ENCODE measurements around the gene GSTA5.
"Not testable (repeated sequence)": the region's sequence is repeated elsewhere in the genome, so short reads cannot be mapped to it uniquely, and the experiment has no call there.

GSTA5 gene

GRCh38 chr6:52830869-52831268, 9.7 kb downstream of the GSTA5 start:
- DNase-seq = not testable (repeated sequence)

- no peak for DNase-seq
Measured at GRCh38 chr6:52829046-52829817, 11.4 kb downstream of the GSTA5 start.

- DNase-seq = not testable (repeated sequence)
Measured at GRCh38 chr6:52828621-52829020, 12.0 kb downstream of the GSTA5 start.

GRCh38 chr6:52827073-52827783, 13.4 kb downstream of the GSTA5 start:
- DNase-seq = not testable (repeated sequence)

- no peak for DNase-seq
Measured at GRCh38 chr6:52826513-52826912, 14.1 kb downstream of the GSTA5 start.

GRCh38 chr6:52825900-52826459, 14.6 kb downstream of the GSTA5 start:
- not testable (repeated sequence) for DNase-seq

- DNase-seq = not testable (repeated sequence)
Measured at GRCh38 chr6:52825270-52825793, 15.3 kb downstream of the GSTA5 start.

GRCh38 chr6:52821842-52822241, 18.8 kb downstream of the GSTA5 start:
- no peak for DNase-seq

- DNase-seq = no peak
Measured at GRCh38 chr6:52820198-52820597, 20.4 kb downstream of the GSTA5 start.

GRCh38 chr6:52815167-52816092, 25.2 kb downstream of the GSTA5 start:
- peak; percentile 14 to 24 for DNase-seq

GRCh38 chr6:52814545-52814944, 26.1 kb downstream of the GSTA5 start:
- DNase-seq = not testable (repeated sequence)

GRCh38 chr6:52809777-52810176, 30.8 kb downstream of the GSTA5 start:
- DNase-seq = not testable (repeated sequence)

- DNase-seq = no peak
Measured at GRCh38 chr6:52808660-52809059, 32.0 kb downstream of the GSTA5 start.

- not testable (repeated sequence) for DNase-seq
Measured at GRCh38 chr6:52803668-52804255, 36.9 kb downstream of the GSTA5 start, which contains the start of gene GSTA1. GSTA1 (minus strand) TSS chr6:52803816; CDS start chr6:52799267, 4,549 bp downstream.

- no peak for DNase-seq
Measured at GRCh38 chr6:52802806-52803205, 37.8 kb downstream of the GSTA5 start.

GRCh38 chr6:52801188-52801841, 39.3 kb downstream of the GSTA5 start:
- no peak for DNase-seq

- not testable (repeated sequence) for DNase-seq
Measured at GRCh38 chr6:52799272-52799671, 41.3 kb downstream of the GSTA5 start.

GRCh38 chr6:52794366-52794765, 46.2 kb downstream of the GSTA5 start:
- DNase-seq = not testable (repeated sequence)

GRCh38 chr6:52790861-52791260, 49.8 kb downstream of the GSTA5 start:
- DNase-seq = no peak

- DNase-seq = not testable (repeated sequence)
Measured at GRCh38 chr6:52789658-52790057, 51.0 kb downstream of the GSTA5 start.

GRCh38 chr6:52788478-52788877, 52.1 kb downstream of the GSTA5 start:
- no peak for DNase-seq

Data from activated CD4-positive, alpha-beta T cell treated with anti-CD3 and anti-CD28 coated beads, Interleukin-2, amount 50 U/mL, for 4 hours (primary cell).